GM08714 (cell line): ENCODE results near the gene WWC2.

ENCODE experiments used
- H3K4me3 ChIP-seq: fragments of 200-500 bp; sonication (Bioruptor generic); 2 replicates; pipeline ENCODE4 v1.5.1; 2014; ENCODE audit warnings: mild to moderate bottlenecking, low read length, inconsistent platforms
- ZNF274 ChIP-seq: IDR thresholded peaks from 2 replicates; pipeline ENCODE4 v1.6.1; 2012; ENCODE audit warnings: mild to moderate bottlenecking, low read depth, low read length

WWC2 gene

DNA sequence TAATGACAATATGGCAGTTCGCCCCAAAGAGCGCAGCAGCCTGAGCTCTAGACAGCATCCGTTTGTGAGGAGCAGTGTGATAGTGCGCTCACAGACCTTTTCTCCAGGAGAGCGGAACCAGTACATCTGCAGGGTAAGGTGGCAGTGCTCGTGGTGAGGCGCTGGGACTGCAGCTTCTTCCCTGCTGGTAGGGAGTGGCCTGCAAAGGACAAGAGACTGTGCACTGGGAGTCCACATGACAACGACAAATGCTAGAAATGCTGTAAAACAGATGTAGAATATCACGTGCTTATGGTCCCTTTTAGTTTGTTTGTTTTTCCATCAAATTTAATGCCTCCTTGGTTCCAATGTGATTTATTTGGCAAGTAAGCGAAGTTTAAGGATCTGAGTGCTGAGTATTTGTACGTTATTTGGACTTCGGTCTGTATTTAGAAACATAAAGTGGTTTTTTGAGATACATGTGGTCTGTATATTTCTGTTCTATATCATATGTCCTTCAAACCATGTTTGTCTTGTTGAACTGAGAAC, 185.3 kb downstream of the WWC2 start:
- TF ChIP-seq ZNF274 = no peak
- no peak overlapping the region for H3K4me3 ChIP-seq

DNA sequence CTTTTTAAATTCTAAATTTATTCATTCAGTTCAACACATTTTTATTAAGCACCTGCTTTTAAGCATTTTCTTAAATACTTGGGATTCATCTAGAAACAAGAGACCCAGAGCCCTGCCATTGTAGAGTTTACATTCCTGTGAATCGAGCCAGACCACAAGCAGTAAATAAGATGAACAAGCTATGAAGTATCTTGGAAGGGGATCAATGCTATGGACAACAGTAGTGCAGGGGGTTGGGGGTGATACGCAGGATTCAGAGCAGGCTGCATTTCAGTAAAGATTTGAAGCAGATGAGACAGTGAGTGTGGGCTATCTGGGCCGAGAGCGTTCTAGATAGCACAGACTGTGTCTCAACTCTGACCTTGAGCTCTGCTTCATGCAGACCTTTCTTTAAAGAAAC, 185.9 kb downstream of the WWC2 start:
- H3K4me3 ChIP-seq = no peak overlapping the region
- TF ChIP-seq ZNF274 = no peak

DNA sequence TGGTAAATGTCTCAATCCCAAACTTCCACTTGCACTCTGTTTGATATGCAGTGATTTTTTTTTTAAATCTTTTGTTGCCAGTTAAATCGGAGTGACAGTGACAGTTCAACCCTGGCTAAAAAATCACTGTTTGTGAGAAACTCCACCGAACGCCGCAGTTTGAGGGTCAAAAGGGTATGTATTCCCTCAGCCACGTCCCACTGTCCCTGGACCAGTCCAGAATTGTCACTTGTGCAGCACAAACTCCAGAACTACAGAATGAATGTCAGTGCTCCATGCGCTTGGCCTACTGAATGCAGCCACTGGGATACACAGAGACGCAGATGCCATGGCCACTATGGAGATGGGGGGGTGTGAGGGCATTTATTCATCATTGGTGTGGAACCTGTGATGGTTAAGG, 186.8 kb downstream of the WWC2 start:
- no peak overlapping the region for H3K4me3 ChIP-seq
- no peak for TF ChIP-seq ZNF274

DNA sequence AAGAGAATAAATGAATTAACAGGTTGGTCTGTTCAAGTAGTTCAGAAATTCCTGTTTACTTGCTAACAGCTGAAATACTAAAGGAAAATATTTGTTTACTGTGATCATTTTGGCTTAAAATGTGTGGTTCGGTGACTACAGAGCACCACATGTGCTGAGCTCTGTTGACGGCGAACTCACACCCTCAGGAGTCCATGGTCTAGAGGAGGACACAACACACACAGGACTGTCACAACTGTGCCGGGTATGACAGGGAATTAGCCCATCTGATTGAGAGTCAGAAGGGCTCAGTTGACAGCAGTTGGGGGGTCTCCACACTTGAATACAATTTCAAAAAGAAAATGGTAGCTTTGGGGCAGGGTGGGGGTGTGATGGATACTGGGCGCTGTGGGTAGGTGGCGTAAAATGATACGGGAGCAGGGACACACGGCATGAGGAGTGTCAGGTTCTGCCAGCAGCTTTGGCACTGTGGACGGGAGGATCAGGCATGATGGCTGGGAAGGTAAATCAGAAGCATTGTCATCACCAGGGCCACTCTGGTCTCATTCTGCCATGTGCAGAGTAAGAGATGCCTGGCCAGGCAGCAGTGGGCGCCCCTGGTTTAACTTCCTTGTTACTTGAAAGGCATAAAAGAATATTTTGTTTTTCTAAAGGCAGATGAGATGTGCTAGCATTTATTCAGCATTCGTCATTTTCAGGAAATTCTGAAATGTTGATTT, 187.7 kb downstream of the WWC2 start:
- H3K4me3 ChIP-seq = no peak overlapping the region
- TF ChIP-seq ZNF274 = no peak

DNA sequence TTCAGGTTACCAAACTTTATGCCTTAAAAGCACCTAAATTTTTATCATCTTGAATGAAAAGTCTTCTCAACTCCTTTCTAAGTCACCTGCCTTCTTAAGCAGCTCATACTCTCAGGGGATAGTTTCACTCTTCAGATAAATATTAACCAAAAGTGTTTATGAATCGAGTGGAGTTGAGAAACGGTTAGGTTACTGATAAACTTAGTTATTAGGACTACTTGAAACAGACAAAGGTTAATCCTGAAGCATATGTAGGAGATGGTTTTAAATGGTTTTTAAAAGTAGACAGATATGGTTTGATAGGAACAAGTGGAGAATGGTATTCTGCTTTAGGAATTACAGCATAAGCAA, 188.2 kb downstream of the WWC2 start:
- peak overlapping the region; percentile 55; the same call in 1 of the 2 replicates for H3K4me3 ChIP-seq
- no peak for TF ChIP-seq ZNF274

DNA sequence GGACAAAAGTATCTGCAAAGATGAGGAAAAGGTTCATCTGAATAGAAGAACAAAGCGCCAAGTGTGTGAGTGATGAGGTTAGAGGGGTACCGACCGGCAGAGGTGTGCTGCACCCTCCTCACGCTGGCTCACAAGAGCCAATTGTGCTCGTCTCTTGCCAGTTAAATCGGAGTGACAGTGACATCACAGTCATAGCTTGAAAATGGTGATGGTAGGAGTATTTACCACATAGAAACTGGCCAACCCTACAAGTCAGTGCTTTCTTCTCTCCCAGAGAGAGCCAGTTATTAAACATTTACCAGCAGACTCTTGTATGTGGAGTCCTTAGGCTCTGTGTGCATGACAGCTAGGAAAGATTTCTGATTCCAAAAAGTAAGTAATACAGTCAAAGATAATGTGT, 188.6 kb downstream of the WWC2 start:
- H3K4me3 ChIP-seq = peak overlapping the region; percentile 55; the same call in 1 of the 2 replicates
- no peak for TF ChIP-seq ZNF274

DNA sequence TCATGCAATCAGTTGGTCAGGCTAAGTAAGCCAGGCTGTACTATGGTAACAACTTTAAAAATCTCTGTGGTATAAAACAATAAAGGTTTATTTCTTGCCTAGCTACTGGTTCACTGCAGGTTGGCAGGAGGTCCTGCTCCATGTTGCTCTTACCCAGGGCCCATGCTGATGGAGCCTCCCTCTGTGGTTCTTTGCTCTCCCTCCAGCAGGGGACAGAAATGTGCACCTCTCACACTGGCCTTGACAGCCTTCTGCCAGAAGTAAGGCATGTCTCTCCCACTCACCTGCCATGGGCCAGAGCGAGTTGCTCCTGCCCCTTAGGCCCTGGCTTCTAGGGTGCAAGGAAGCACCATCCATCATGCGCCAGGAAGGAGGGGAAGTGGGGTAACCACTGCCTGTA, 189.9 kb downstream of the WWC2 start:
- TF ChIP-seq ZNF274 = no peak
- H3K4me3 ChIP-seq = no peak overlapping the region

DNA sequence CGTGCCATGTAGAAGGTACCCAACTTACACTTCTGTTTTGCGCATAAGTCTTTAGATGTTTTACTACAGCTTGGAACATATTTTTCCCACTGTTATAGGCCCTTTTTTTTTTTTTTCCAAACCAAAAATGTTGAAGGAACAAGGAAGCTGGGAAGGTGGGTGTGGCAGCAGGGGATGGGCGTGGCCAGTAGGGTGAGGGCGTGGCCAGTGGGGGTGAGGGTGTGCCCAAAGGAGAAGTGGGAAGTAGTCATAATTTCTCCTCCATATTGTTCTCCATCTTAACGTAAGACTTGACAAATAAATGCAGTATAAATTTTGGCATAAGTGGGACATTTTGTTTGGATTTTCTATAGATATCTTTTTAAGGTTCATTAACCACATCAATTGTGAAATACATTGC, 190.6 kb downstream of the WWC2 start:
- H3K4me3 ChIP-seq = no peak overlapping the region
- no peak for TF ChIP-seq ZNF274

DNA sequence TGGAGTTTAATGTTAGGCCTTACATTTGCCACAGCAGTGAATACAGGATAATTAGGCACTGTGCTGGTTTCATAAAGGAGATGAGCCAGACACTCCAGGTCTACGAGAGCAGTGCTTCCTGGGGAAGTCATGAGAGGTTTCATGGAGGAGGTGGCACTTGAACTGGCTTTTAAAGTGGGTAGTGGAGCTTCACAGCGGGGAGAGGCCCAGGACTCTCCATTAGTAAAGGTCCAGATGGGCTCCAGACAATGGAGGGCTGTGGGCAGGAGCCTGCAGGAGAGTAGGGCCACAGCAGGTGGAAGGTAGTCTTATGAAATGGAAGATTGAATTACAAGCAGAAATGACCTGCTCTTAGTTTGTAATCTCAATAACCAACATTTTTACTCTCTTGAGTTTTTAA, 192.0 kb downstream of the WWC2 start:
- H3K4me3 ChIP-seq = no peak overlapping the region
- no peak for TF ChIP-seq ZNF274

DNA sequence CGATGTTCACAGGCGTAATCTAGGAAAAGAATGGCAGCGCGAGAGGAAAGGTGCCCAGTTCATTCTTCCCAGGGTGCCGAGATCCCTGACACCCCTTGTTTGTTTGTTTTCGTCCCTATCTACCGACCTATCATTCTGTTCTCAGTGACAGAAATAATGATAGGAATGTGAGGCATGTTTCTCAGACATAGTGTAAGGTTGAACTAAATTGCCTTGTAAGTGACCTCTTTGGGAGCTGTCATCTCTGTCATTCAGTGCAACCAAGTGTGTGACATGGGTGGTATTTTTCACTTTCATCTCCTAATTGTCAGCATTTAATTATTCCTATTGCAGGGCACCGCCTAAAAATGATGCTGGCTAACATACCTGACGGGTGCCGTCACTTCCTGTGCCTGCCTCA, 196.7 kb downstream of the WWC2 start:
- no peak for TF ChIP-seq ZNF274
- no peak overlapping the region for H3K4me3 ChIP-seq

DNA sequence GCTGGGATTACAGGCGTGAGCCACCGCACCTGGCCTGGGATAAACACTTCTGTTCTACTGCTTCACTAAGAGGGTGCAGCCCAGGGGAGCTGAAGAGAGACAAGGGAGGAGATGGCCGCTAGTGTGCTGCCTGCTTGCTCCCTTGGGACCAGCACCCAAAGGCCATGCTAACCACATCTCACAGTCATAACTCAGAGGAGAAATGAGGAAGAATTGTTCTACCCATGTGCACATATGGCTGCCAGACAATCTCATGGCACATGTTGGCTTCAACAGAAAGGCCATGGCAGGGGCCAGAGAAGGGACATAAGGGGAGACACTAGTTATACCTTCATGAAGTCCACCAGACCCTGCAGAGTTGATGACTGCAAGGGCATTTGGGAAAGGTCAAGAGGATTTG, 198.6 kb downstream of the WWC2 start:
- H3K4me3 ChIP-seq = no peak overlapping the region
- TF ChIP-seq ZNF274 = no peak

DNA sequence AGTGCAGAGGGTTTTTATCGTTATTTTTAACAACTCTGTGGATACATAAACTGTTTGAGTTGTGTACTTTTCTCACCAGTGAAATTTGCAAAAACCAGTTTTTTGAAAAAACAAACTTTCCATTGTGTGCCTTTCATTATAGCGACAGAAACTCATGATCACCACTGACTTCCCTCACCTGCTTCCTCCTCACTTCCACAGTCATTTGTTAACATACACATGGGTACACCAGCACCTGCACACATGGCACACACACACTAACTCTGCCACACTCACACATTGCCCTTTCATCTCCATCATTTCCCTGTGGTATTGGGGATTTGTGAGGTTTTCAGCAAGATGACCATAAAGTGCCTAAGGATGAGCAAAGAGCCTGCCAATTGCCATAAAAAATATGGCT, 200.4 kb downstream of the WWC2 start:
- TF ChIP-seq ZNF274 = no peak

DNA sequence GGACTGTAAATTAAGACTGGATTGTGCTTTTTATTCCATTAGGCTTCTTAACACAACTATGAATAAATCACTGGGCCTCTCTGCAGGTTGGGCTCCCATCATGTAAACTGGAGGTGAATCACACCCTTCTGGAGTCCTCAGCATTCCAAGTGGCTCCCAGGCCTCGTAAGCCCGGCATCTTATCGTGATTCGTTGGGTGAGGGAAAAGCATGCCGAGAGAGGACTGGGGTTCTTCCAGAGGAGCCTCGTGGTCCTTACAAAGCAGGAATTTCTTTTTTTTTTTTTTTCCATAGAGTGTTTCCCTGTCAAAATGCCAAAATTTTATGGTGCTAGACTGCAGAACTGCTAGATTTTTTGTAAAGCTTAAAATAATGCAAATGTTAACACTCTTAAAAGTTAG, 201.0 kb downstream of the WWC2 start:
- no peak for TF ChIP-seq ZNF274
- no peak overlapping the region for H3K4me3 ChIP-seq

More for the DNA sequence above, 200.4 kb downstream of the WWC2 start:
- H3K4me3 ChIP-seq = no peak overlapping the region

DNA sequence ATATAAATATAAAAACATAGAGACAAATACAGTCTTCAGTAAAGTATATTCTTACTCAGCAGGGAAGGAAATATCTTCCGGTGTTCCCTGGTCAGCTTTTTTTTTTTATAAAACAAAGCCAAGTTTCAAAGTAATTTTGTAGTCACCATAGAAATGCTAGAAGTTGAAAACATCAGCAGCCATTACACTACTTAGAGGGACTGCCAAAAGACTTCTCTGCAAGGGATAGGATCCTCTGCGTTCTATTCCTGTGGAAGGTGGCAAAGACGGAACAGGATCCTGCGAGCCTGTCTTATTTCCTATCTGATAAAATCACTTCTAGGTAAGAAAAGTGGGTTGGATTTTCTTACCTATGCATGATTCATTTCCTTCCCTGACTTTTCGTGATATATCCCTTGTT, 201.6 kb downstream of the WWC2 start:
- no peak for TF ChIP-seq ZNF274
- H3K4me3 ChIP-seq = no peak overlapping the region

DNA sequence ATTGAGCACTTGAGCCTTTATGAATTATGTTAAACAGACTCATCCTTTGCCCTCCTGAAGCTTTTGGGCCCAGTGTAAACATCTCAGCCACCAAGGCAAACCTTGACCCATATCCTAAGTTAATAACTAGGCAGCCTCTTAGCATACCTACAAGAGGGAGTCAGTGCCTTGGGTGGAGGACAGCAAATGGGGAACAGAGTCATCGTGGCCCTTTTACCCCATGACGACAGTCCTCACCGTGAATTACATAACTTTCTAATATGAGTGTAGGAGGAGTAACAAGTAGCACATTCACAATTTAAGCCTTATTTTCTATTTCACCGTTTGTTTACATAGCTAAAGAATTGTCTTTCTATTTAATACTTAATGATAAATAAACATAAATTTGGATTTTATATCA, 204.2 kb downstream of the WWC2 start:
- H3K4me3 ChIP-seq = no peak overlapping the region
- no peak for TF ChIP-seq ZNF274

DNA sequence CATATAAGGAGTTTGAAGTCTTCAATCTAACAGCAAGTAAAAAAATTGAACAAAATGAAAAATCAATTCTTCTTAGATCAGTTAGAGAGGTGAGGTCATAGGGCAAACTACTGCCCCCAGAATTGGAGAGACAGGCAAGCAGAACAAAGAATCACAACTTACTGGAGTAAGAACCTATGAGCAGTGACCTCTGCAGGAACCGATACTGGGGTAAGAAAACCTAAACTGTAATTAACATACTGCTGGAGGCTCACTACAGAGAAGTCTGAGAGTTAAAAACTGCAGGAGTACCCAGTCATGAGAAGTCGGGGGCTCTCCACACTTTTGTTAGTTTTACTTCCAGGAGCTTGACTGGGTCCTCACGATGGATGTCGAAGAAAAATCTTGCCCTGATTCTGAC, 205.0 kb downstream of the WWC2 start:
- H3K4me3 ChIP-seq = no peak overlapping the region
- no peak for TF ChIP-seq ZNF274
